MG63 (cell line): ENCODE measurements around the gene CD302. TPM values are rescaled to one million over a fixed set of nuclear protein-coding genes. Genes with fewer than 3 reads are reported as not detected.
"Not testable (repeated sequence)": the region's sequence is repeated elsewhere in the genome, so short reads cannot be mapped to it uniquely, and the experiment has no call there.

ENCODE experiments used
- DNase-seq: peaks from one replicate; pipeline ENCODE4 v3.0.0-alpha.2; 2020
- H3K27me3 ChIP-seq: fragments of 250-450 bp; sonication (Bioruptor Pico); 2 replicates; pipeline ENCODE4 v1.5.1; 2020; ENCODE audit warnings: mild to moderate bottlenecking, moderate library complexity
- H3K36me3 ChIP-seq: fragments of 250-450 bp; sonication (Bioruptor Pico); 2 replicates; pipeline ENCODE4 v1.5.1; 2020; ENCODE audit warnings: mild to moderate bottlenecking, moderate library complexity
- H3K4me3 ChIP-seq: fragments of 250-450 bp; sonication (Bioruptor Pico); 2 replicates; pipeline ENCODE4 v1.5.1; 2020; ENCODE audit warnings: mild to moderate bottlenecking, moderate library complexity
- H3K9me3 ChIP-seq: fragments of 250-450 bp; sonication (Bioruptor Pico); 2 replicates; pipeline ENCODE4 v1.5.1; 2020; ENCODE audit warnings: mild to moderate bottlenecking, moderate library complexity
- total RNA-seq: library from RNA; depleted of rRNA; stranded (reverse); fragments of >200 nt; shearing (Covaris generic); gene quantifications from 2 replicates; pipeline ENCODE4 v1.2.3, GENCODE V29; 2014; ENCODE audit warnings: low replicate concordance

The CD302 gene
- total RNA-seq, 1 experiment from 2014 or later: 4.4 TPM

- Histone ChIP-seq H3K36me3 (no peaks in the 10 kb centered on the region), H3K27me3 (peaks cover 3% of the 10 kb centered on the region; the same call in 1 of the 2 replicates)
- DNase-seq: no peak
Measured at GRCh38 chr2:159802673-159803072, 4.7 kb upstream of the CD302 start.

GRCh38 chr2:159799833-159800232 lies 1.8 kb upstream of the CD302 start:
- H3K4me3 ChIP-seq: no peak overlapping the region
- H3K9me3 ChIP-seq: no peaks in the 10 kb centered on the region
- H3K27me3 ChIP-seq: no peaks in the 10 kb centered on the region
- no peaks in the 10 kb centered on the region for H3K36me3 ChIP-seq
- no peak for DNase-seq

More at GRCh38 chr2:159802673-159803072, 4.7 kb upstream of the CD302 start:
- Histone ChIP-seq H3K9me3 (no peaks in the 10 kb centered on the region), H3K4me3 (no peak overlapping the region)

GRCh38 chr2:159798376-159798725 lies 343 bp upstream of the CD302 start:
- no peaks in the 10 kb centered on the region for H3K27me3 ChIP-seq
- H3K36me3 ChIP-seq: no peaks in the 10 kb centered on the region
- DNase-seq: no peak
- peak overlapping the region; percentile 79 for H3K4me3 ChIP-seq
- no peaks in the 10 kb centered on the region for H3K9me3 ChIP-seq

DNA sequence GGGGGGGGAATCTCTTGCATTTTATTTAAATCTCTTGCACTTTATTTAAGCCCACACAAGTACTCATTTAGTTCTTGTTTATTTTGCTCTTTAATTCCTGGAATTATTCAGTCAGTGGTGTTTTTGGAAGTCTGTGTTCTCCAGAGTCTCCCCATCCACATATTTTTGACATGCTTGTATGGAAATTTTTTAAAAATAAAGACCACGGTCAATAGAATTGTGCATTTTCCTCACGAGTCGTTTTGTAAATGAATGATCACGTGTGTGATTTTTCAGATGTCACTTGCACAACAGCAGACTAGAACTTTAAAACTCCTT lies 824 bp downstream of the CD302 start:
- Histone ChIP-seq H3K27me3 (no peaks in the 10 kb centered on the region), H3K36me3 (no peaks in the 10 kb centered on the region), H3K4me3 (peak overlapping the region; percentile 79), H3K9me3 (no peaks in the 10 kb centered on the region)
- DNase-seq: no peak

- no peak for DNase-seq
- Histone ChIP-seq H3K27me3 (no peaks in the 10 kb centered on the region), H3K4me3 (no peak overlapping the region; the same call in none of the 2 replicates), H3K36me3 (no peaks in the 10 kb centered on the region), H3K9me3 (no peaks in the 10 kb centered on the region)
Measured at GRCh38 chr2:159795841-159796690, 1.9 kb downstream of the CD302 start.

- Histone ChIP-seq H3K4me3 (no peak overlapping the region), H3K27me3 (no peaks in the 10 kb centered on the region), H3K36me3 (no peaks in the 10 kb centered on the region), H3K9me3 (no peaks in the 10 kb centered on the region)
- DNase-seq: no peak
Measured at GRCh38 chr2:159793326-159793725, 4.7 kb downstream of the CD302 start.

DNA sequence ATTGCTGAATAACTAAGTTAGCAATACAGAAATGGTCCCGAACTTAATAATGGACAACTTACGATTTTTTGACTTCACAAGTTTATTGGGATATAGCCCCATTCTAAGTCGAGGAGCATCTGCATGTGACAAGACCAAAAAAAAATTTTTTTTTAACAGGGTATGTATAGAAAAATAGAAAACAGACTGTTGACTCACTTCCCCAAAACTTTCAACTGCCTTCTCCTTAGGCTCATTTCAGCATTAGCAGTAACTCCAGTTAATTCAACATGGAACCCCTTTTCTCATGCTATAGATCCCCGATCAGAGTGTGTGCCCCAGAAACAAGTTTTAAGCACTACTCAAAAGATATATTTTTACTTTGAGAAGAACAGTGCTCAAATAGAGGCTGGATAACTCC lies 5.4 kb downstream of the CD302 start:
- Histone ChIP-seq H3K27me3 (no peaks in the 10 kb centered on the region), H3K4me3 (no peak overlapping the region), H3K36me3 (no peaks in the 10 kb centered on the region), H3K9me3 (no peaks in the 10 kb centered on the region)
- no peak for DNase-seq

DNA sequence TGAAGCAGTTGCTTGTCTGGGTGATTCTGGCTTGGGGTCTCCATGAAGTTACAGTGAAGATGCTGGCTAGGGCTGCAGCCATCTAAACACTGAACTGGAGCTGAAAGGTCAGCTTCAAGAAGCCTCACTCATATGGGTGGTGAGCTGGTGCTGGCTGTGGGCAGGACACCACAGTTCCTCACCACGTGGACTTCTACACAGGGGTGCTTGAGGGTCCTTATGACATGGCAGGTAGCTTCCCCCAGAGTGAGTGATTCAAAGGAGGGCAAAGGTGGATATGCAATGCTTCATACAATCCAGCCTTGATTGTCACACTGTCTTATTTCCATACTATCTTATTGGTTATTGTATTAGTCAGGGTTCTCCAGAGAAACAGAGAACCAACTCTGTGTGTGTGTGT lies 6.0 kb downstream of the CD302 start:
- DNase-seq: no peak
- H3K4me3 ChIP-seq: no peak overlapping the region
- no peaks in the 10 kb centered on the region for H3K36me3 ChIP-seq
- H3K27me3 ChIP-seq: no peaks in the 10 kb centered on the region
- H3K9me3 ChIP-seq: no peaks in the 10 kb centered on the region

- Histone ChIP-seq H3K36me3 (no peaks in the 10 kb centered on the region), H3K9me3 (no peaks in the 10 kb centered on the region), H3K27me3 (no peaks in the 10 kb centered on the region), H3K4me3 (no peak overlapping the region)
- DNase-seq: no peak
Measured at GRCh38 chr2:159790323-159790722, 7.7 kb downstream of the CD302 start.

- Histone ChIP-seq H3K27me3 (no peaks in the 10 kb centered on the region), H3K4me3 (no peak overlapping the region), H3K36me3 (no peaks in the 10 kb centered on the region), H3K9me3 (no peaks in the 10 kb centered on the region)
- no peak for DNase-seq
Measured at GRCh38 chr2:159788253-159788652, 9.8 kb downstream of the CD302 start.

DNA sequence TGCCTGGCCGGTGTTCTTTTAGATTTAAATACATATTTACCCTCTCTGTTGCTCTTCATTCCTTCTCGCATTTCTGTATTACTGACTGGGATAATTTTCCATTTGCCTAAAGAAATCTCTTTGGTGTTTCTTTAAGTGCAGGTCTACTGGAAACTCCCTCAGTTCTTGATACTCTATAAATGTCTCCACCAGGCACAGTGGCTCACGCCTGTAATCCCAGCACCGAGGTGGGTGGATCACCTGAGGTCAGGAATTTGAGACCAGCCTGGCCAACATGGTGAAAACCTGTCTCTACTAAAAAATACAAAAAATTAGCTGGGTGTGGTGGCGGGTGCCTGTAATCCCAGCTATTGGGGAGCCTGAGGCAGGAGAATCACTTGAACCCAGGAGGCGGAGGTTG lies 10.4 kb downstream of the CD302 start:
- not testable (repeated sequence) for DNase-seq, H3K36me3 ChIP-seq, H3K4me3 ChIP-seq, H3K9me3 ChIP-seq, H3K27me3 ChIP-seq

DNA sequence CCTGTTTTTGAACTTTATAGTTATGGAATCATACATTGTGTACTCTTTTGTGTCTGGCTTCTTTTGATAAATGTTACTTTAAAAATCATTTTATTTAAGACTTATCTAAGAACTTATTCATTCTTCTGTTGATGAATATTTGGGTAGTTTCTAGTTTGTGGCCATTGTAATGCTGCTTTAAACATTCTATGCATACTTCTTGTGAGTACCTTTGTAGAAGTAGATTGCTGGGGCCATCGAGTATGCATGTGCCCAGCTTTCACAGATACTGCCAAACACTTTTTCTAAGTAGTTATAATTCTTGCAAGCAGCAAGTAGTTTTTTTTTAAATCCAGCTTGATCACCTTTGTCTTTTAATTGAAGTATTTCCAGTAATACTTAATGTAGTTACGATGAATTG lies 11.1 kb downstream of the CD302 start:
- Histone ChIP-seq H3K36me3 (no peaks in the 10 kb centered on the region), H3K27me3 (no peaks in the 10 kb centered on the region), H3K9me3 (no peaks in the 10 kb centered on the region), H3K4me3 (no peak overlapping the region)
- no peak for DNase-seq

GRCh38 chr2:159785195-159785594 lies 12.8 kb downstream of the CD302 start:
- H3K4me3 ChIP-seq: no peak overlapping the region
- H3K9me3 ChIP-seq: no peaks in the 10 kb centered on the region
- no peak for DNase-seq
- no peaks in the 10 kb centered on the region for H3K36me3 ChIP-seq
- no peaks in the 10 kb centered on the region for H3K27me3 ChIP-seq

DNA sequence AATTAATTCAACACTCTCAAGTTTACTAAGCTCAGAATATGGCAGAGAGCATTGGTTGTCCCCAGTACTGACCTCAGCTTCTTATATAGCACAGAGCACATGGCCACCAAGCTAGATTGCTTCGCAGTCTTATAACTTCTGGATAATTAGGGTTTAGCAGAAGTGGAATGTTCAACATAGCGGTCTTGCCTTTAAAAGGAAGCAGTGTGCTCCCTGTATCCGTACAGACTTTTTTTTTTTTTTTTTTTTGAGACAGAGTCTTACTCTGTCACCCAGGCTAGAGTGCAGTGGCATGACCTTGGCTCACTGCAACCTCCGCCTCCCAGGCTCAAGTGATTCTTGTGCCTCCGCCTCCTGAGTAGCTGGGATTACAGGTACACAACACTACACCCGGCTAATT lies 13.3 kb downstream of the CD302 start:
- DNase-seq, H3K4me3 ChIP-seq: not testable (repeated sequence)

DNA sequence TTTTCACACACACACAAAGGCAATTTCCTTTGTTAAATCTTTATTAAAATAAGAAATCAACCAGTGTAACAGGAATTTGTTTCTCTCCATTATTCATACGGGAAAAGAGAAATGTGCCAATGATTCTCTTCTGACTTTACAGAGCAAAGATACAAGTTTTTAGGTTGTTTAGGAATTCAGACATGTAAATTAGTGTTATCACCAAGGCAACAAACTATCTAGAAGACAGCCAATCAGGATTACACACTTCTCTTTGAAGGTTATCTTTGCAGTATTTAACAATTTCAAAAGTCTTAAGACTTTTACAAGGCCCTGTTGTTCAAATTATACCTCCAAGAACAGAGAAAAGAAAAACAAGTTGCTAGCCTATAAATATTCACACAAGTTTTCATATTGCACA lies 14.5 kb downstream of the CD302 start:
- no peak overlapping the region for H3K4me3 ChIP-seq
- no peaks in the 10 kb centered on the region for H3K9me3 ChIP-seq
- no peaks in the 10 kb centered on the region for H3K27me3 ChIP-seq
- no peak for DNase-seq
- H3K36me3 ChIP-seq: no peaks in the 10 kb centered on the region

More for the DNA sequence above, 13.3 kb downstream of the CD302 start:
- H3K9me3 ChIP-seq, H3K27me3 ChIP-seq, H3K36me3 ChIP-seq: not testable (repeated sequence)

DNA sequence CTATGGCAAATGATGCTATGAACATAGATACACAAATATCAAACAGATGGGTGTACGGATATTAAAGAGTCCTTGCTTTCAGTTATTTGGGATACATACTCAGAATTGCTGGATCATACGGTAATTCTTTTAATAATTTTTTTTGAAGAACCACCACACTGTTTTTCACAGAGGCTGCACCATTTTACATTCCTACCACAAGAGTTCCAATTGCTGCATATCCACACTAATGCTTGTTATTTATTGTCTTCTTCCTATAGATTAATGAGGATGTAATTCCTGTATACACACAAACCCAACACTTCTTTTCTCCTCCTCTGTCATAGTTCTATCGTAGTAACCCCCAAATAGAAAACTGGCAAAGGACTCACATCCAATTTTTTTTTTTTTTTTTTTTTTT lies 21.7 kb downstream of the CD302 start:
- H3K36me3 ChIP-seq: peaks cover 8% of the 10 kb centered on the region; the same call in 1 of the 2 replicates
- H3K9me3 ChIP-seq: no peaks in the 10 kb centered on the region
- no peak for DNase-seq
- H3K4me3 ChIP-seq: no peak overlapping the region
- no peaks in the 10 kb centered on the region for H3K27me3 ChIP-seq

DNA sequence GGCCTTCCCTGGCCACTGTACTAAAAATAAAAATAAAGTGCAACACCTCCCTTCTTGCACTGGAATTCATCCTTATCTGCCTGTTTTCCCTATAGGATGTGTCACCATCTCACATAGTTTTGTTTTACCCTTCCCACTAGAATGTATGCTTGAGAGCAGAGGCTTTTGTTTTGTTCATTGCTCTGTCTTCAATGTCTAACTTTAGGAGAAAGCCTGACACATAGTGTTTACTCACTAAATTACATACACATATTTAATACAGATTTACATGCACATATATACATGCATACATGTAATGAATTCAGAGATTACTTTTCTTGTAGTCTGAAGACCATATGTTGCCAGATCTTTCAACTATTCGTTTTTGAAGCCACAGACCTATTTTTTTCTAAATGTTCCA lies 23.0 kb downstream of the CD302 start:
- DNase-seq: no peak
- no peak overlapping the region for H3K4me3 ChIP-seq
- H3K36me3 ChIP-seq: peaks cover 15% of the 10 kb centered on the region
- no peaks in the 10 kb centered on the region for H3K9me3 ChIP-seq
- H3K27me3 ChIP-seq: no peaks in the 10 kb centered on the region

GRCh38 chr2:159774370-159774990 lies 23.5 kb downstream of the CD302 start:
- Histone ChIP-seq H3K36me3 (peaks cover 19% of the 10 kb centered on the region), H3K9me3 (no peaks in the 10 kb centered on the region), H3K4me3 (no peak overlapping the region), H3K27me3 (no peaks in the 10 kb centered on the region)
- DNase-seq: no peak
